Stimulated activated CD8-positive, alpha-beta memory T cell treated with anti-CD3 and anti-CD28 coated beads, Interleukin-4, amount 100 ng/mL, for 4 hours (primary cell): ENCODE results near the gene CSTB.

Experiments
- DNase-seq, 2 donors: peaks; one replicate each; pipeline ENCODE4 v3.0.0-alpha.2; 2020; ENCODE audit warnings: low read depth in 2 of 2, low spot score in 1 of 2

The CSTB gene

GRCh38 chr21:43733529-43734071, 42.5 kb downstream of the CSTB start:
- DNase-seq, result peak in 1 of 2 donors; percentile 28

- DNase-seq, result no peak
Measured at GRCh38 chr21:43733060-43733459, 43.0 kb downstream of the CSTB start.

GRCh38 chr21:43731891-43732711, 44.0 kb downstream of the CSTB start:
- no peak for DNase-seq

- DNase-seq, result no peak
Measured at GRCh38 chr21:43731476-43731875, 44.6 kb downstream of the CSTB start.

- DNase-seq, result peak; percentile 54 to 81
Measured at GRCh38 chr21:43728467-43729390, 47.4 kb downstream of the CSTB start.

DNA sequence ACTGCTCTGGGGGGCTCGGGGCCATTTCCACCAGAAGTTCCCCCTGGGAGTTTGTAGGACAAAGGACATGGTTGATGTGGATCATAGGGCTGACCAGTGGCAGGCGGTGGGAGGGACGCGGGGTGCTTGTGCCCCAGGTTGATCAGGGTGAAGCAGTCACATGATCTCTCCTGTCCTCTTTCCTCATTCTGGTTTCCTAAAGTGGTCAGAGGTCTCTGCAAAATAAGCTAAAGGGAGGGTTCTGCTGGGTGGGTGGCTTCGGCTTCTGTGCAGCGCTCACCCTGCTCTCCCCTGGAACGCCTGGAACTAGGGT, 48.0 kb downstream of the CSTB start:
- DNase-seq, result no peak

DNA sequence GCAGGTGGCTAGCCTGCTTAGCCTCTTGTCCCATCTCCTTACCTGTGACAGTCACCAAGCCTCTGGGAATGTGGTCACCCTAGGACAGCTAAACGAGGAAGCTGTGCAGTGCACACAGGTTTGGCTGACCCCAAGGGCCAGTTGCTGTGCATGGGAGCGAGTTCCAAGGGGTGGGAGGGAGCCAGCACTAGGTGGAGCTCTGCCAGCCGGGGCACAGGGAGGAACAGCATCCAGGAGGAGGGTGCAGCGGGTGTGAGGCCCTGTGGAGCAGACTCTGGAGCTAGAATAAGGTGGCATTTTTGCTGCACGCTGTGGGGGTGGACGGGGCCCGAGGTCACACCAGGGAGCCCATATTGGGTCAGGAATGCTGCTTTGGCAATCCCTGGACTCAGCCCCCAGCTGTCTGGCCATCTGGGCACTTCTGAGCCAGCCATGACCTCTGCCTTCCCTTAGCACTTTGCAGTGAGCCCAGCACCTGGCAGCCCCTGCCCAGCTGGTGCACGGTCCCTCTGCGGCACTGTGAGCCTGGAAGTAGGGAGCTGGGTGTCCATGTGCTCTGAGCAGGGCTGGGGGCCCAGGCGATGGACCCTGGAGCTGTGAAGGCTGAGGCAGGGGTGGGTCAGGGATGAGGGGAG, 48.5 kb downstream of the CSTB start:
- no peak for DNase-seq

DNA sequence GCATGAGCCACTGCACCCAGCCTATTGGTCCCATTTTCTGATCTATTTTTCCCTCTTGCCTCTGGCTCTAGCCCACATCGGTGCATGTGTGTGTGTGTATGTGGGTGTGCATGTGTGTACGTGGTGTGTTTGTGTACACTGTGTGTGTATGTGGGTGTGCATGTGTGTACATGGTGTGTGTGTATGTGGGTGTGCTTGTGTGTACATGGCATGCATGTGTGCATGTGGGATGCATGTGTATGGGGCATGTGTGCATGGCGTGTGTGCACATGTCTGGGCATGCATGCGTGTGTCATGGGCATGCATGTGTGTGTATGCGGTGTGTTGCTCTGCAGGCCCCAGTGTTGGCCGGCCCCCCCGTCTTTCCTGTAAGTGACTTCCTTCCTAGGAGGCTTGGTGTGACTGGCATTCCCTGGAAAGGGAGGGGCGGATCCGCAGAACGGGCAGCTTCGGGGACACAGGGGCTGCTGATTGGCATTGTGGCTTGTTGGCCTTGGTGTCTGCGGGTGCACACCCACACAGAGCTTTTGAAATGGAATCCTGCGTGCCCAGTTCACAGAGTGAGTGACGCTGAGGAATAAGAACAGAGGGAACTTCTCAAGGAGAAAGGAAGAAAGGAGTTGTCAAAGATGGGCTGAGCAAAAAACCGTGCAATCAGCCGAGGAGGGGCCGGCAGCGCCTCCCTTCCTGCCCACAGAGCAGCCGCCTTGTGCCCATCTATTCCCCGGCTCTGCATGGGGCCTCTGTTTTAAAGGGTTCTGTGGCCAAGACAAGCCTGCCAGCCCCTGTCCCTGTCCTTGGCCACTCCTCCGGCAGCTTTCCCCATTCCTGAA, 49.2 kb downstream of the CSTB start:
- no peak for DNase-seq
